ENCODE data around the gene TMEM80. TPM values are rescaled to one million over a fixed set of nuclear protein-coding genes. Genes with fewer than 3 reads are reported as not detected.
"Not testable (repeated sequence)": the region's sequence is repeated elsewhere in the genome, so short reads cannot be mapped to it uniquely, and the experiment has no call there.

The TMEM80 gene
- total and polyA plus RNA-seq, 2 of the 4 experiments (the other 2 are of a cell fraction): 5.6 to 21.7 TPM

- in situ Hi-C loops (cut with MboI; ENCODE audit: low sequenced_read_pairs); ATAC-seq (ENCODE audit: low read depth): not testable (repeated sequence)
Observed at GRCh38 chr11:734541-734940, 38.9 kb downstream of the TMEM80 start.

More at GRCh38 chr11:734541-734940, 38.9 kb downstream of the TMEM80 start:
- POLR2A ChIA-PET (ENCODE audit: unreplicated experiment); H3K4me3 ChIP-seq (ENCODE audit: insufficient read depth, low read depth, low read length); H4K20me1 ChIP-seq (ENCODE audit: insufficient read depth, low read length); H3K79me1 ChIP-seq (ENCODE audit: low read depth in 1 of 2, low read length in 2 of 2); CTCF ChIA-PET; H3K56ac ChIP-seq (ENCODE audit: extremely low read depth, insufficient read depth, low read length); H3K23ac ChIP-seq (ENCODE audit: low read depth, low read length); H2AK5ac ChIP-seq (ENCODE audit: low read depth, low read length); H2BK5ac ChIP-seq (ENCODE audit: low read depth, low read length, poor library complexity, severe bottlenecking); BruUV-seq (replicated peaks); H4K91ac ChIP-seq (ENCODE audit: insufficient read depth, low read depth, low read length); intact Hi-C loops (cut with micrococcal nuclease); H2BK15ac ChIP-seq (ENCODE audit: low read depth, low read length); H4K5ac ChIP-seq (ENCODE audit: low read depth, low read length); H3K9me3 ChIP-seq (ENCODE audit: control insufficient read depth, insufficient read depth, low read length); DNase-seq; H2BK120ac ChIP-seq (ENCODE audit: low read depth, low read length); H3K9ac ChIP-seq (ENCODE audit: low read depth, low read length); H3K4ac ChIP-seq (ENCODE audit: low read depth, low read length); H3K36me3 ChIP-seq (ENCODE audit: control insufficient read depth, insufficient read depth, low read length); H2AK9ac ChIP-seq (replicated peaks; ENCODE audit: low read depth, low read length, poor library complexity); H3K14ac ChIP-seq (replicated peaks; ENCODE audit: low read depth, low read length); H2AFZ ChIP-seq (replicated peaks; ENCODE audit: low read length, poor library complexity); H2BK20ac ChIP-seq (ENCODE audit: low read depth, low read length); dilution Hi-C loops (cut with HindIII; ENCODE audit: low sequenced_read_pairs, unreplicated experiment); H3K4me2 ChIP-seq (ENCODE audit: low read depth, low read length); H3K4me1 ChIP-seq (ENCODE audit: control insufficient read depth, insufficient read depth, low read length); H3K9me1 ChIP-seq (ENCODE audit: insufficient read depth, low read length); H3K18ac ChIP-seq (ENCODE audit: low read depth, low read length); H3K27ac ChIP-seq (ENCODE audit: insufficient read depth, low read length); H4K8ac ChIP-seq (ENCODE audit: low read depth in 2 of 2, low read length in 2 of 2): not testable (repeated sequence)
- no CpG with 5 or more reads among the region's 26 CpGs for WGBS, 2 experiments (ENCODE audit: extremely low coverage in 2 of 2, insufficient read length in 1 of 2)
- H3K27me3 ChIP-seq (ENCODE audit: control insufficient read depth, insufficient read depth, low read length): peaks cover 17% of the 10 kb centered on the region; the same call in 1 of the 2 replicates
